Uterus (tissue), 4 donors: ENCODE measurements around the gene PRKN. TPM values are rescaled to one million over a fixed set of nuclear protein-coding genes. Genes with fewer than 3 reads are reported as not detected.

Experiments used
- DNase-seq, 2 donors: peaks; one replicate each; pipeline ENCODE4 v3.0.0-alpha.2; 2019 to 2020
- H3K27ac ChIP-seq, 2 donors: fragments of 200-600 bp; sonication (generic); 1 replicate in 1 of 2; 2 replicates in 1 of 2; pipeline ENCODE4 v1.5.1; 2016 to 2018
- H3K27me3 ChIP-seq, 2 donors: fragments of 200-600 bp; sonication (generic); one replicate each; pipeline ENCODE4 v1.5.1; 2018 to 2019; ENCODE audit warnings: control low read depth in 1 of 2
- H3K36me3 ChIP-seq, 2 donors: fragments of 200-600 bp; sonication (generic); one replicate each; pipeline ENCODE4 v1.5.1; 2019; ENCODE audit warnings: control low read depth in 1 of 2
- H3K4me1 ChIP-seq, 2 donors: fragments of 200-600 bp; sonication (generic); one replicate each; pipeline ENCODE4 v1.5.1; 2018 to 2019; ENCODE audit warnings: control low read depth in 1 of 2
- H3K4me3 ChIP-seq, 2 donors: fragments of 200-600 bp; sonication (generic); 1 replicate in 1 of 2; 2 replicates in 1 of 2; pipeline ENCODE4 v1.5.1; 2018 to 2019; ENCODE audit warnings: mild to moderate bottlenecking in 1 of 2
- H3K9me3 ChIP-seq, 2 donors: fragments of 200-600 bp; sonication (generic); one replicate each; pipeline ENCODE4 v1.5.1; 2019; ENCODE audit warnings: control low read depth in 1 of 2
- CTCF ChIP-seq, 4 experiments: fragments of 200-600 bp in 2 of 4; fragments of 450-650 bp in 2 of 4; sonication (generic) in 2 of 4; IDR thresholded peaks; one replicate each; pipeline ENCODE4 v1.5.1; 2016 to 2019; ENCODE audit warnings: antibody characterized with exemption in 4 of 4, mild to moderate bottlenecking in 2 of 4, moderate library complexity in 1 of 4
- POLR2A ChIP-seq, 2 donors: fragments of 450-650 bp; IDR thresholded peaks; one replicate each; pipeline ENCODE4 v1.6.1; 2016; ENCODE audit warnings: antibody characterized with exemption in 2 of 2, mild to moderate bottlenecking in 1 of 2, moderate library complexity in 1 of 2
- intact Hi-C: fragments of 100-400 bp; cut with DNase I; formaldehyde crosslinking; loops from one replicate; pipeline ENCODE4 v1.15.1; 2023; ENCODE audit warnings: low total_unique reads
- total RNA-seq, 4 donors: library from RNA; depleted of rRNA in 3 of 4; stranded (reverse); fragments of >200 nt in 3 of 4; gene quantifications; one replicate each; pipeline versions ENCODE4 v1.1.0 to v1.2.4, GENCODE V29; 2014 to 2023
- donor health status: DM: yes; HTN: yes; CAD: no.

Gene PRKN
- total RNA-seq, 4 donors from 2014 or later, result 10.2 to 21.3 (median 13.1) TPM

- Histone ChIP-seq H3K9me3 (no peaks in the 10 kb centered on the region), H3K27me3 (no peaks in the 10 kb centered on the region), H3K4me1 (no peaks in the 10 kb centered on the region), H3K27ac (no peak overlapping the region), H3K36me3 (no peaks in the 10 kb centered on the region), H3K4me3 (no peak overlapping the region)
- DNase-seq, result no peak
- no peak for TF ChIP-seq POLR2A (IDR thresholded peaks at IDR 0.05)
- no peak for TF ChIP-seq CTCF (IDR thresholded peaks at IDR 0.05)
- intact Hi-C loops, result no loop called here
Observed at GRCh38 chr6:162211777-162212176, 515.8 kb downstream of the PRKN start.

DNA sequence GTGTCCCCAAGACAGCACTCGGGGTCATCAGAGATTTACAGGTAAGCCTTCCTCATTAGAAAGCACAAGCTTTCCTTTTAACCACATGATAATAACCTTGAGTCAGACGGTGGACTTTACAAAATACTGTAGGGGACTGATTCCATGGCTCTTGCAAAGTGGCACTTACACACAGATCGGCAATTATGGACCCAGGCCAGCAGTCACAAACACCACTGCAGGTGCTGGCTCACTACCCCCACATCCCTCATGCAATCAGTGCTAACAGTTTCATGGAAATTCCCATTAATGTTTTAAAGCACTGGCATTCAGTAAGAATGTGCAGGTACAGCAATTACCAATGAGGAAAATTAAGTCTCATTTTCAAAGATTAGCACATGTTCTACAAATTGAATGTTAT, 516.5 kb downstream of the PRKN start:
- TF ChIP-seq POLR2A (IDR thresholded peaks at IDR 0.05) (no peak), CTCF (IDR thresholded peaks at IDR 0.05) (no peak)
- intact Hi-C loops, result no loop called here
- H3K4me1 ChIP-seq, result no peaks in the 10 kb centered on the region
- H3K36me3 ChIP-seq, result no peaks in the 10 kb centered on the region
- H3K9me3 ChIP-seq, result no peaks in the 10 kb centered on the region
- no peak overlapping the region for H3K4me3 ChIP-seq
- H3K27ac ChIP-seq, result no peak overlapping the region
- no peak for DNase-seq
- H3K27me3 ChIP-seq, result no peaks in the 10 kb centered on the region

DNA sequence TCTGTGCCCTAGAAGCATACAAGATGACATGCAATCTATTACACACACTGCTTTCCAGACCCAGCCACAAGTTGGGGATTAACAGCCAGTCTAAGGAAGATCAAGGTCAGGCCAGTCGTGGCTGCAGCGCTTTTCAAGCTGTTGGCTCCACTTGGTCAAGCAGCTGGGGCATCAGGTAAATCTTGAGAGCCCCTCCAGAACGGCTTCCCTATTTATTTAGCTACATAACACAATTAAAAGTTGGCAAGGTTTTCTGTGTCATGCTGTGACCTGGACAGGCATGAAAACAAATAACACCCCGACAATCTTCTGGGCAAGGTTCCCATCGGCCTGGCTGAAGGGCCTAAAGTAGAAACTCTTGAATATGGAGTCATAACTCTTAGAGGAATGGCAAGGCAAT, 524.3 kb downstream of the PRKN start:
- no peaks in the 10 kb centered on the region for H3K9me3 ChIP-seq
- no peaks in the 10 kb centered on the region for H3K36me3 ChIP-seq
- no peak for TF ChIP-seq CTCF (IDR thresholded peaks at IDR 0.05)
- H3K27ac ChIP-seq, result no peak overlapping the region
- no peak overlapping the region for H3K4me3 ChIP-seq
- no peaks in the 10 kb centered on the region for H3K4me1 ChIP-seq
- no peak for DNase-seq
- no peaks in the 10 kb centered on the region for H3K27me3 ChIP-seq
- intact Hi-C loops, result no loop called here

DNA sequence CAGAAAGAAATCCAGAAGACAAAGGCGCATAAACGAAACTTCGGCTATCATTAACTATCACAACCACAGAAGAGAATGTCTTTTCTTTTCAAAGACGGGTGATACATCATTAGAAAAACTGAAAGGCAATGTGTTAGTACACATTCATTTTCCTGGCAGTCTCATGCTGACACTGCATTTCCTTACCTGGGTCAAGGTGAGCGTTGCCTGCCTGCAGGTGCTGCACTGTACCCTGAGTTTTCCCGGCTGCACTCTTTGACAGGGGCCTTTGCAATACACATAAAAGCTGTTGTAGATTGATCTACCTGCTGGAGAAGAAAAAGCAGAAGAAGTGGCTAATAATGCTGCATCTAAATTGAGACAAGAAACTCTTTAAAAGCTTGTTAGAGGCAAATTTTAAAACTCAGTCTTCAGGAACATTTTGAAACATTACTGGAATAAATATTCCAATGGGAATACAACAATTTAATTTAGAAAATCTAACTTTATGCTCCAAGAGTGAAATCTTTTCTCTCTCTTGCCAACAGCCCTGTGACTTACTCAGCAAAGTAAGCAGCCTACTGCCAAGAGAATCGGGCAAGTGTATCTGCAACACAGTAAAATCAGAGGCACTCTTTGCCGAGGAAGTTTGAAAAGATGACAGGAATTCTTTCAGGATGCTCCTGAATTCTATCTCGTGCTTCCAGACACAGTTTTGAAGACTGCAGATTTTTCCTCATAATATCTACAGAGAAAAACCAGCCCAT, 526.4 kb downstream of the PRKN start:
- Histone ChIP-seq H3K36me3 (no peaks in the 10 kb centered on the region), H3K9me3 (no peaks in the 10 kb centered on the region), H3K27me3 (no peaks in the 10 kb centered on the region), H3K4me3 (no peak overlapping the region), H3K27ac (no peak overlapping the region), H3K4me1 (no peaks in the 10 kb centered on the region)
- TF ChIP-seq CTCF (IDR thresholded peaks at IDR 0.05) (no peak), POLR2A (IDR thresholded peaks at IDR 0.05) (no peak)
- intact Hi-C loops, result no loop called here
- DNase-seq, result no peak

DNA sequence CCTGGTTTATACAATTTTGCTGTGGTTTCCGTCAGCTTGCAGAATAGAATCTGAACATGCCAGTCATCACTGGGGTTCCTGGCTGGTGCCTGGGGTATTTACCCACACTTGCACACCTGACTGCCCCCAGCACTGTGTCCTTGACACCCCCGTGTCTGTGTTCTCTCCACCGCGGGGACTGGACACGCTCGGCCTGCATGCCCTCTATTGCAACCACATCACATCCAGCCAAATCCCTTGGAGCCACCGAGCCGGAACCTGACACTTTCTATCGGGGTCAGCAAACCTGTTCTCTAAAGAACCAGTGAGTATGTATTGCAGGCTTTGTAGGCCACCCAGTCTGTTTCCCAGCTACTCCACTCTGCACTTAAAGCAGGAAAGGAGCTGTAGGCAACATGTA, 527.5 kb downstream of the PRKN start:
- Histone ChIP-seq H3K9me3 (no peaks in the 10 kb centered on the region), H3K4me1 (no peaks in the 10 kb centered on the region), H3K36me3 (no peaks in the 10 kb centered on the region), H3K27me3 (no peaks in the 10 kb centered on the region), H3K4me3 (no peak overlapping the region), H3K27ac (no peak overlapping the region)
- intact Hi-C loops, result no loop called here
- DNase-seq, result no peak
- no peak for TF ChIP-seq POLR2A (IDR thresholded peaks at IDR 0.05)
- no peak for TF ChIP-seq CTCF (IDR thresholded peaks at IDR 0.05)
